Limb (tissue), 2 donors: ENCODE results near the gene ITGA4.

ENCODE experiments used
- DNase-seq, 2 donors: peaks; one replicate each; pipeline ENCODE4 v3.0.0-alpha.2; 2016; ENCODE audit errors: extremely low spot score in 2 of 2

Gene ITGA4

DNA sequence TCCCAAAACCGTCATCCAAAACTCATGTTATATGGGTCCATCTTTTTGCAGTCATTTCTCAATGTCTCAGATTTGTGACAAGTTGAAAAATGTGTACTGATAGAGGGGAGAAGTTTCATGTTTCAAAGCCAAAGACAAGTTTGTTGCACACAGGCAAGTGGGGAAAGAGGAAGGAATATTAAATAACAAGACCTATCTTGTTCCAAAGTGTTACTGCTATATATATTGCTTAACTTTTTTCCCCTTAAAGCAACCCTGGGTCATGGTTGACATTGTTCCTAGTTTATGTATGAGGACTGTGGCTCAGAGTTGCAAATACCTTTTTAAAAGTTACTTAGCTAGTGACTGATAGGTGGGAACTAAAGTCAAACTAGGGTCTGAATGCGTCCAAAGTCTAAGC, 1.7 kb downstream of the ITGA4 start:
- no peak for DNase-seq

DNA sequence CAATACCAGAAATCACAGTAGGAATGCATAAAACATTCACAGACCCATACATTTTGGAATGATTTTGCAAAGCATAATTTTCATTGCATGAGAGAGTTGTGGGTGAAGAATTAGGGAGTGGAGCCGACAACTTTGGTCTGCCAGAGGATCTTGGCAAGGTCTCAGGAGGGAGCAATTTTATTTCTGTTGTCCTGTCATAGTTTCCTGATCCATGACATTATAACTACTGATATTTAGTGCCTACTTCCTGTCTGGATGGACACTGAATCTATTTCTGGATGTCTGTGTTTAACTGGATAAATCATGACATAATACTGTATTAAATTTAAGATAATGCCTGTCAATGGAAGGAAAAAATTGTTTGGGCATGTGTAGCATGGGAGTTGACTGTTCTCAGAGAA, 2.4 kb downstream of the ITGA4 start:
- no peak for DNase-seq

- DNase-seq: no peak
Measured at GRCh38 chr2:181461056-181461997, 4.1 kb downstream of the ITGA4 start.

DNA sequence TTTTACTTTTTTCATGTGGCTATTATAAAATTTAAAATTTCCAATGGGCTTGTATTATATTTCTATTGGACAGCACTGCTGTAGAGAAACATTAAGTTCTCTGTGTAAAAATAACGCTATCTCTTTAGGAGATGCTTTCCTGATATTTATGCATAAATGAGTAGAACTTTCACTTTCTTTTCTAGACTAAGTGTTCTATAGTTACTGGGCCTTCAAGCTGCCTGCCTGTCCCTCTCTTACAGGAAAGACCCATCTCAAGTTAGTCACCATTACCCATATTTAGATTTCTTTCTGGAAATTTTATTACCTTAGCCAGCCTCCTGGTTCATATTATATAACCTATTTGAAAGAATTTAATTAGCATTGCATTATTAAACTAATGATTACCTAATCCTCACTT, 4.8 kb downstream of the ITGA4 start:
- no peak for DNase-seq

DNA sequence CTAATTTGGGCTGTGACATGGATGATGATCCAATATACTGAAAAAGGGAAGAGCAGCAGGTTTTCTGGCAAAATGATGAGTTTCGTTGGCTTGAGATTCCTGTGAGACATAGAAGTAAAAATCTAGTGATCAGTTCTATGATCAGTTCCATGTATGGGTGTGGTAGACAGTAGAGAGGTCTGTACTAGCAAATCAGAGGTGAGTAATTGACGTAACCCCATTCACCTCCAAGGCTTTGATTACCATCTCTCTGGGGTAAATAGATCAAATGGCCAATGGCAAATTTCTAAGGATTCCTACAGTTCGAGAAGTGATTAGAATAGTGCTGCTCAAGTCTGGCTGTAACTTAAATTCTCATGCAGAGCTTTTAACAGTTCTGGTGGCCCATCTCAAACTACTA, 6.4 kb downstream of the ITGA4 start:
- no peak for DNase-seq

DNA sequence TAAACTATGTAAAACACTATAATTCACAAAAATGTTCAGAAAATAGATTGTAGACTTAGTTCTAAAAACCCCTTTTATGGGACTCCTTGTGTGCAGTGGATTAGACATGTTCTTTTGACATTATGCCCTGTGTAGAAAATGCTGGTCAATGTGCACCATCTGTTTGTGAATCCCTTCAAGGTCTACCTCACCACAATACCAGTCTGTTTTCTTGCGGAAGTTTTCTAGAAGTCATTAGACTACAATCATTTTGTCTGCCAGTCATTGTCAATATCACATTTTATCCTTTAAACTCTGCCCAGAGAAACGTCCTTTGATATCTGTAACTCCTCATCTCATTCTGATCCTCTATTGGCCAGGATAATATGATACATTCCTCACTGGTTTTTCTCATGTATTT, 7.8 kb downstream of the ITGA4 start:
- DNase-seq: no peak

- DNase-seq: no peak
Measured at GRCh38 chr2:181465676-181466375, 8.6 kb downstream of the ITGA4 start.

- DNase-seq: peak; percentile 18 to 54
Measured at GRCh38 chr2:181466661-181467576, 9.7 kb downstream of the ITGA4 start.

DNA sequence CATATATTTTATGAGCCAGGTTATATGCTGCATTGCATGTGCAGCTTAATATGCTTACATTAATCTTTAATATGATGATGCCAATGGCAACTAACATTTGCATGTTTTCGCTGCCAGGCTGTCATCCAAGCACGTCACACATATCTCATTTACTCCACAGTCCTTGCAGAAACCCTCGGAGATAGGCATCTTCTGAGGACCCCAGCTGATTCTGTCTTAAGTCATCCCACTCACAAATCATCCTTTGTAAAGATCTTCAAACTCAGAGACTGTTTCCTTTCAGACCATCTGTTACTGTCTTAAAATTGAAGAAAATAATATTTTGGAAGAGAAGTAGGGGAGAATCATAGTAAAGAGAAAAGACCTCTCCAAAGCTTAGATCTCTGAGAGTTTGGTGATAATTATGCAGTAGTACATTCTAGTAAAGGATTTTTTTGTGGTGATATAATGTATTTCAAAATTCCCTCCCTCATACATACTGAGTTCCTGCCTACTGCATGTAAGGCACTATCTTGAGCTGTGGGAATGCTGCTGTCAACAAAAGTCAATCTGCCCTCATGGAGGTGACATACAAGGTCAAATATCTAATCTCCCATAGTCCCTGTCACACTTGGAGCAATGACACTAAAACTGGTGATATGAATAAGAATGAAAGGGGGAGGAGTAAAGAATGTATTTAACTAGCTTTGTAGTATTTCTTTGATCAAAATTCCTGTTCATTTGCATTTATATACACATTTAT, 11.0 kb downstream of the ITGA4 start:
- DNase-seq: no peak

DNA sequence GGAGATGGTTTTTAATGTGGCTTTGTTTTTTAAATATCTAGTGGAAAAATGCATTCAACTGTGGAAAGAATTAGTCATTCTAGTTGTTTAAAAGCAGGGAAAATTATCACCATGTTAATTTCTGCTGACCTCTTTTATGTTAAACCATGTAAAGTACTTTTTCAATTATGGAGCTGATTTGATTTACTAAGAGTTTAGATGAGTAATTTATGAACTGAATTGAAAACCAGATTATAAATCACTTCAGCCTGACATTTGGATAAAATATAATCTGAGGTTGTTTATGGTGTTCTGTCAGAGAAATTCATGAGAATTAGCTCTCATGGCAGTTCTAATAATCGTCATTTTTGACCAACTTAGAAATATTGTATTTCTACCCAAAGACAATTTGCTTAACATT, 11.6 kb downstream of the ITGA4 start:
- DNase-seq: no peak

GRCh38 chr2:181471226-181471625, 14.0 kb downstream of the ITGA4 start:
- DNase-seq: no peak

GRCh38 chr2:181471783-181472182, 14.6 kb downstream of the ITGA4 start:
- DNase-seq: no peak

GRCh38 chr2:181472990-181473389, 15.8 kb downstream of the ITGA4 start:
- no peak for DNase-seq

GRCh38 chr2:181474222-181474881, 17.2 kb downstream of the ITGA4 start:
- DNase-seq: no peak

GRCh38 chr2:181483211-181483610, 26.0 kb downstream of the ITGA4 start:
- no peak for DNase-seq

DNA sequence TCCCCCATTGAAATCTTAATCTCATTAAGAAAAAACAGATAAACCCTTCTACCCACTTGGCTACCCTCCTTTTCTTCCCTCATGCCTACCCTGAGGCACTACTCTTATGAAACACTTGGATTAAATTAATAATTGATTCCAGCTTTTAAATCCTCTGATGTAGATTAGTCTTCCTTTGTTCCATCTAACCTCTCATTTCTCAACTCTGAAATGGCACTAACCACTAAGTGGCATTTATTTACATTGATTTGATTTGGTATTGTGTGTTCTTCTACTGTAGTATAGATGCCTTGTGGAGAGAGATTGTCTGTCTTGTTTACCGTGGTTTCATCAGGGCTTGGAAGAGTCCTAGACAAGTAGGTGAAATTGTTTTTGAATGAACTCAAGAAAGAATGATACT, 26.7 kb downstream of the ITGA4 start:
- no peak for DNase-seq

DNA sequence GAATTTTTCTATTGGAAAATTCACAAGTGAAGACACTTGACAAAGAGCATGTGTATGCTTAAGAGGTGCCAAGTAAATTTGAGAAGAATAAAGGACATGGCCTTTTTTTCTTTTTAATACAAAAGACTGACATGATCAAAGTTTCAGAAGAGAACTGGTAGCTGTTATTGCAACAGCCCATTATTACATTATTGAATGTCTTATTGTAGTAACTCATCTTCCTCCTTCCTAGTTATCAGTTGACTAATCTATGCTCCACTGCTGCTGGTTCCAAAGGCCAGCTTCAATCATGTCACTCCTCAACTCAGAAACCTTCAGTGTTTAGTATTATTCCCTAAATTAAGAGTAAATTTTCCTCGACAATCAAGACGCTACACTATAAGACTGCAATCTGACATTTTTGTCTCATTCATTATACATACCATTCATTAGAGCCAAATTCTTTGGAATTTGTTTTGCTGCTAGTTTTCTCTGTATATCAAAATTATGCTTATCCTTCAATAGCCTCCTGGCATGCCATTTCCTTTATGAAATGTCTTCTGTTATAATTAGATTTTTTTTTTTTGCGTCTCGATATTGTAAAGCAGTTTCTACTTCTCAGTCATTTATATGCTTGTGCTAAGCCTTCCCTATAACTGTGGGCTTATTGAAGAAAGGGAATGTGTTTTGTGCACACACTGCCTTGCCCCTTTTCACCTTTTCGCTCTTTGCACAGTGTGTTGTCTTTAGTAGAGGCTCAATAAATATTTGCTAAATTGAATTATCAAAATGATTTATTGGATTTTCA, 27.9 kb downstream of the ITGA4 start:
- DNase-seq: no peak

GRCh38 chr2:181485638-181485946, 28.4 kb downstream of the ITGA4 start:
- DNase-seq: no peak

DNA sequence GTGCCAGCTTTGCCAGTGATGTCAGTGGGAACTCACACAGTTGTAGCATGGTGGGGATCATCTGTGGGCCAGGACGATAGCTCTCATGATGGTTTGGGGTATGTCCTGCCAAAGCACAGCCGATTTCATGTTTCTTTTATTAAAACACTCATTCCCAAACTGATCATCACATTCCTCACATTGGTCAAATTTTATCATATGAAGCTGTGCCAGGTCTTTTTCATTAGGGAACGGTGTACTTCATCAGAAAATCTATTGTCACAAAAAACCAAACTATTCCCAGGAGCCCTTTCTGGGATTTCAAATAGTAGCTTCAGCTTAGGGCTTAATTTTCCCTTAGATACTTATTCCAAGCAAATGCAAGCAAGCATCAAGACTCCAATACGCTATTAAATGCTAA, 42.0 kb downstream of the ITGA4 start:
- DNase-seq: no peak

DNA sequence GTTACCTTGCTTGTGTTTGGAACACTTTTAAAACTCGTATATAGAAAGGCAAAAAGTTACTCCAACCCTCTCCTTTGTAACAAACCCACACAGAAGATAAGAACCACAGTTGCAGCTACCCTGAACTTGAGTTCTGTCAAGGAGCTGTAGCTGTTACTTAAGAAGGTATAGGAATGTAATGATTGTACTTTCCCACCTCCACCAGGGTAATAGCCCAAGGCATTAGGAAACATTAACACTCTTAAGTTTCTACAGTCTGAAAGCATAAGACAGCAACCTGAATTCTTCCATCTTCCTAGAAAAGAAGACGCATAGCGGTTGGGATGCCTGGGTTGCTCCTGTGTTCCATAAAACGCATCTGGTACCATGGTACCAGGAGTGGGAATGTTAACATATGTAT, 43.0 kb downstream of the ITGA4 start:
- DNase-seq: no peak
